ENCODE results near the gene DRGX.

Gene DRGX

DNA sequence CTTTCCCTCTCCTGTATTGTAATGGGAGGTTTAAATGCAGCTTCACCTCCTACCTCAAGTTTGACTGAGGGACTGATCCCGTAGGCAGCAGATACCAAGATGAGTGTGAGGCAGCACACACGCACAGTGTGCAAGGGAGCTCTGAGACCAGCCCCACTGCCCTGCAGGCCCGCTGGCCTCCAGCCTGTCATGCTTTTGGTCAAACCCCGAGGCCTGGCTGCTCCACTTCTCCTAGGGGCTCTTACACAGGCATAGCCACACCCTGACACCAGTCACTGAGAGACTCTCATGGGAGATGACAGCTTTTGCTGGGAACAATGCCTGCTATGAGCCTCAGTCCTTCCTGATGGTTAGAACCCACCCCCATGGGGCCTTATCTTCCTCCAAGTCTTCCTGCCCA lies 27.6 kb downstream of the DRGX start:
- DNase-seq (ENCODE audit: low read depth): no peak
- no peak for TF ChIP-seq CTCF (conservative IDR thresholded peaks at IDR 0.05; ENCODE audit: low read depth, low read length)
- H3K4me3 ChIP-seq (ENCODE audit: low read depth, low read length): no peak overlapping the region

GRCh38 chr10:49367600-49367999 lies 28.3 kb downstream of the DRGX start:
- no peak for TF ChIP-seq CTCF (conservative IDR thresholded peaks at IDR 0.05; ENCODE audit: low read depth, low read length)

DNA sequence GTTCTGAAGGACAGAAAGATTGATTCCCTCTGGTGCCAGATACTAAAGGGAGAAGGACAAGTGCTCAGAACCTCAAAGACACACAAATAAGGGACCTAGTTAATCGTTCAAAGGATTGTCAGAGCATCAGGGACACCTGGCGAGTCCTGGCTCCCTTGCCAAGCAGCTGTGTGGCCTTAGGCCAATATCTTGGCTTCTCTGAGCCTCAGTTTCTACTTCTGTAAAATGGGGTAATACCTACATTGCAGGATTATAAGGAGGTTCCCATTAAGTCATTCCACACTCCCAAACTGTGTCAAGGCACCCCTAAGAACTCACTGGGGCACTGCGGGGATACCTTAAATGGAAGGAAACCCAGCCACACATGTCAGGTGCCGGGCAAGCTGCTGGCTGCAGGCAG lies 29.4 kb downstream of the DRGX start:
- no peak for DNase-seq (ENCODE audit: low read depth)
- TF ChIP-seq CTCF (conservative IDR thresholded peaks at IDR 0.05; ENCODE audit: low read depth, low read length): no peak
- H3K4me3 ChIP-seq (ENCODE audit: low read depth, low read length): no peak overlapping the region

More at GRCh38 chr10:49367600-49367999, 28.3 kb downstream of the DRGX start:
- no peak for DNase-seq (ENCODE audit: low read depth)
- no peak overlapping the region for H3K4me3 ChIP-seq (ENCODE audit: low read depth, low read length)

GRCh38 chr10:49365675-49366415 lies 30.0 kb downstream of the DRGX start:
- no peak overlapping the region for H3K4me3 ChIP-seq (ENCODE audit: low read depth, low read length)
- no peak for TF ChIP-seq CTCF (conservative IDR thresholded peaks at IDR 0.05; ENCODE audit: low read depth, low read length)
- no peak for DNase-seq (ENCODE audit: low read depth)

DNA sequence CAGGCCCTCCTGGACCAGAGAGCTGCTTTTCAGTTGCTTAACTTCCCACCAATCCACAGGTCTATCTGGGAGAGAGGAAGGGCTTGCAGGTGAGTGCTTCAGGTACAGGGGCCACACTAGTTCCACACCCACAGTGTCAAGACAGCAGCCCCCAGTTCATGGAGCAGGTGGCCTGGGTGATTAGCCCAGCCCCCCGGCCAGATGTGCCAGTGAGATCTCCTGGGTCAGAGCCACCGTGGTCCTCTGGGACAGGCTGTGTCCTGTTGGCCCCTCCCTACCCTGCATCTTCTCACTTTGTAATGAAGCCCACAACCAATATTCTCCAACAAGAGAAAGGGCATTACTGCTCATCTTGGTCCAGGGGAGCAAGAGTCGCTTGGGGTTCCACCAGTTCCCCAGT lies 30.6 kb downstream of the DRGX start:
- no peak for TF ChIP-seq CTCF (conservative IDR thresholded peaks at IDR 0.05; ENCODE audit: low read depth, low read length)
- H3K4me3 ChIP-seq (ENCODE audit: low read depth, low read length): no peak overlapping the region
- DNase-seq (ENCODE audit: low read depth): no peak

DNA sequence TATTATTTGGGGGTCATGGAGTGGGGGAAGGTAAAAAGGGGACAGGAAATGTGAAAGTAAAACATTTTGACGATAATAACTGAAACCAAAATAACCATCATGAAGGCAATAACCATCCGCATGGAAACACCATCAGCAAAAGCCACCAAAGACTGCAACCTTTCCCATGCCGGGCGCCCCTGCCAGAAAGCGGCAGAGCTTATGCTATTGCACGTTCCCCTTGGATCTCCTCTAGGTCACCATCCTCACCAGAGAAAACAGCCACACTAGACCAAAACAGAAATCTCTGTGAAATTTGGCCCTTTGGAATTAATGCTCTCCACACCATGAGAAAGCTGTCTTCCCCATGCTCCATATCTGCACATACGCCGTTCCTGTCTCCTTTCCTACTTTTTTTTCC lies 31.1 kb downstream of the DRGX start:
- no peak overlapping the region for H3K4me3 ChIP-seq (ENCODE audit: low read depth, low read length)
- no peak for TF ChIP-seq CTCF (conservative IDR thresholded peaks at IDR 0.05; ENCODE audit: low read depth, low read length)
- DNase-seq (ENCODE audit: low read depth): no peak

- H3K4me3 ChIP-seq (ENCODE audit: low read depth, low read length): no peak overlapping the region
- no peak for TF ChIP-seq CTCF (conservative IDR thresholded peaks at IDR 0.05; ENCODE audit: low read depth, low read length)
- no peak for DNase-seq (ENCODE audit: low read depth)
These were observed 31.8 kb downstream of the DRGX start for GRCh38 chr10:49364051-49364450.
